ENCODE results near the gene ERVW-1.
"Not testable (repeated sequence)": the region's sequence is repeated elsewhere in the genome, so short reads cannot be mapped to it uniquely, and the experiment has no call there.

ERVW-1 gene, protein sequence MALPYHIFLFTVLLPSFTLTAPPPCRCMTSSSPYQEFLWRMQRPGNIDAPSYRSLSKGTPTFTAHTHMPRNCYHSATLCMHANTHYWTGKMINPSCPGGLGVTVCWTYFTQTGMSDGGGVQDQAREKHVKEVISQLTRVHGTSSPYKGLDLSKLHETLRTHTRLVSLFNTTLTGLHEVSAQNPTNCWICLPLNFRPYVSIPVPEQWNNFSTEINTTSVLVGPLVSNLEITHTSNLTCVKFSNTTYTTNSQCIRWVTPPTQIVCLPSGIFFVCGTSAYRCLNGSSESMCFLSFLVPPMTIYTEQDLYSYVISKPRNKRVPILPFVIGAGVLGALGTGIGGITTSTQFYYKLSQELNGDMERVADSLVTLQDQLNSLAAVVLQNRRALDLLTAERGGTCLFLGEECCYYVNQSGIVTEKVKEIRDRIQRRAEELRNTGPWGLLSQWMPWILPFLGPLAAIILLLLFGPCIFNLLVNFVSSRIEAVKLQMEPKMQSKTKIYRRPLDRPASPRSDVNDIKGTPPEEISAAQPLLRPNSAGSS

DNA sequence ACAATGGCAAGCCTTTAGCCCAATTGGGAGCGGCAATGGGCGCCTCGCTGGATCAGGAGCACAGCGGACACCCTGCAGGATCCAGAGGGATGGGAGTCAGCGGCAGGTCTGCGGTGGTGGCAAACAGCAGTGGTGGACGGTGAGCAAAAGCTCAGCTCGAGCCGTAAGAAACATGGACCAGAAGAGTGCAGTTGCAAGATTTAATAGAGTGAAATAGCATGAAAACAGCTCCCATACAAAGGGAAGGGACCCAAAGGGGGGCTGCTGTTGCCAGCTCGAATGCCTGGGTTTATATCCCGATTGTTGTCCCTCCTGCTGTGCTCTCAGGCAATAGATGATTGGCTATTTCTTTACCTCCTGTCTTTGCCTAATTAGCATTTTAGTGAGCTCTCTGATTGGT lies at the start of gene ERVW-1:
ERVW-1 (minus strand) TSS at position 266 of the 400 bp plus-strand sequence. CDS start 7,565 bp downstream, outside the sequence.
- not testable (repeated sequence) for DNase-seq (ENCODE audit: low spot score)

DNA sequence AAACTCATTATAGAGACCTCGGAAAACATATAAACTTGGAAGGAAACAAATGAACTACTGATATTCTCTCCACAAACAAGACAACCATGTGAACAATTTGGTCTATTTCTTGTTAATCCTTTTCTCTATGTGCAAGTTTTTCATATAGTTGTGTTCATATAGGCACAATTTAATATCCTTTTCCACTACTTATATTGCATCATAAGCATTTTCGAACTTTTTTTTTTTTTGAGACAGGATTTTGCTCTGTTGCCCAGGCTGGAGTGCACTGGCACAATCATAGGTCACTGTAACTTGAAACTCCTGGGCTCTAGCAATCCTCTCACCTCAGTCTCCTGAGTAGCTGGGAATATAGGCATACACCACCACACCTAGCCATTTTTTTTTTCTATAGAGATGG lies 45.4 kb upstream of the ERVW-1 start:
- DNase-seq (ENCODE audit: low spot score): no peak

DNA sequence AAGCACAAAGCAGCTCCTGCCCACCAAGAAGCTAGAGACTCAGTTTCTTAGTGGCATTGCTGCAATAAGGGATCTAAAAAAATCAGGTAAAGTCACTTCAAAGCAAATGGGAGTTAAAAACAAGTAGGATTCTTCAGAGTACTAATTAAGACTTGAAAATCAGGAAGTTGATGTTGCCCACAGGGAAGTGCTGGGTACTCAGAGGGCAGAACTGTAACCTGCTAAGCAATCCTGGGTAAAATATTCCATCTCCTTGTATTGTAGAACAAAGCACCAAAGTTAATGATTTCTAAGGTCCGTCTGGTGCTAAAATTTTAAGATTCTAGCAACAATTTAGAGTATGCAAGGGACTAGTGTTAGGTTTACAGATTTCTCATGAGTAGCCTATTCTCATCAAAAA lies 42.3 kb upstream of the ERVW-1 start:
- DNase-seq (ENCODE audit: low spot score): no peak

DNA sequence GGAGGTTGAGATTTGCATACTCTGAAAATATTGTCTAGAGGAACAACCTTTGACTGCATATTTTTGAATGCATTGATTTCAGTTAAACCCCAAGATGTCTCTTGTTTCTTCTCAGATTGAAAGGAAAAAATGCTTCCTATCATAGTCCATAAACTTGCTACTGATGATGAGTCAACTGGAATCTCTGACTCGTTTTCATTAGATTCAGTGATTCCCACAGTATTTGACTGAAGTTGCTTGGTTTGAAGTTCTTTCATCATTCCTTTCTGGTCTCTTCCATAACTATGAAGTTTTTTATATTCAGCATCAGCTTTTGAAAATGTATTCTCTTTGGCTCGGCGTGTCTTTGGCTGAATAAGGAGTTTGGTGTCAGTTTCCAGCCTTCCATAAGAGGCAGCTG lies 39.9 kb upstream of the ERVW-1 start:
- no peak for DNase-seq (ENCODE audit: low spot score)

DNA sequence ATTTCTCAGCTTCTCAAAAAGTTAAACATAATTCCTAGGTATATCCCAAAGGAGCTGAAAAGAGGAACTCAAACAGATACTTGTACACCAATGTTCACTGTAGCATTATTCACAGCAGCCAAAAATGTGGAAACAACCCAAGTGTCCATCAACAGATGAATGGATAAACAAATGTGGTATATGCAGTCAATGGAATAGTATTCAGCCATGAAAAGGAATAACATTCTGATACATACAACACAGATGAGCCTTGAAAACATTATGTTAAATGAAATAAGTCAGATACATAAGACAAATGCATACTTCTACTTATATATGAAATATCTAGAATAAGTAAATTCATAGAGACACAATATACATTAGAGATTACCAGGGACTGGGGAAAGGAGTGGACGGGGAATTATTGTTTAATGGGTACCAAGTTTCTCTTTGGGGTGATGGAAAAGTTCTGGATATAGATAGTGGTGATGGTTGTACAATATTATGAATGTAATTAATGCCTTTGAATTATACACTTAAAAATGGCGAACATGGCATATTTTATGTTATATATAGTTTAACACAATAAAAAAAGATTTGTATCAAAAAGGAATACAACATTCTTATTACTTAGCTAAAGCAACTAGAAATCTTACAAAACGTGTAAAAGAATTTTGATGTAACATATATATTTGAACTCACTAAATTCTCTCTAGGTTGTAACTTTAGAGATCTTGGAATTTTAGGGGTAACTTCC lies 35.6 kb upstream of the ERVW-1 start:
- no peak for DNase-seq (ENCODE audit: low spot score)

GRCh38 chr7:92508946-92509345 lies 31.2 kb upstream of the ERVW-1 start:
- DNase-seq (ENCODE audit: low spot score): no peak

DNA sequence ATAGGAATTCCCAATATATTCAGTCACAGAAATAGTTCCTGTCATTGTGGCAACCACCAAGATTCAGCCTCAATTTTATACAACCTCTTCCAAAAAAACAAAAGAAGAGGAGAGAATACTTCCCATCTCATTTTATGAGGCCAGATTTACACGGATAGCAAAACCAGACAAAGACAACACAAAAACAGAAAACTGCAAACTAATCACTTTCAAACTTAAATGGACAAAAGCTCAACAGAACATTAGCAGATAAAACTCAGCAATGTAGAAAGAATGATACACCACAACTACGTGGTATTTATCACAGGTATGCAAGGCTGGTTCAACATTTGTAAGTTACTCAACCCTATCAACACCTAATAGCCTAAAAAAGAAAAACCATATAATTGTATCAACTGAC lies 28.6 kb upstream of the ERVW-1 start:
- no peak for DNase-seq (ENCODE audit: low spot score)

DNA sequence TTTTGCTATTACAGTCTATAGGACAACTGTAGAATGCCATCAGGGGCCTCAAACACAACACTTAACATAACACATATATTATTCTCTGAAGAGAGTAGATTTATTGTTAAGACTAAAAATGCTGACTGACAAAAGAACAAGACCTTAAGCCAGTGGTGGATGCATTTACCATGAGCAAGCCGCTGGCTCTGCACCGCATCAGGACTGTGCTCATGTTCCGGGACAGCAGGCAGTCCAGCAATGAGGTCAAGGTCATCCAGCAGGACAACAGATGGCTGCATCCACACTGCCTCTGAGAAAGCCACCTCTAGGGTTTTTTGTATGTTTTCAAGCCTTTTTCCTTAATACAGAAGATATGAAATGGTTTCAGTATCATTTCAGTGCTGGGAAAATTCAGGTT lies 26.8 kb upstream of the ERVW-1 start:
- no peak for DNase-seq (ENCODE audit: low spot score)

GRCh38 chr7:92503767-92504166 lies 26.0 kb upstream of the ERVW-1 start:
- no peak for DNase-seq (ENCODE audit: low spot score)

- no peak for DNase-seq (ENCODE audit: low spot score)
Observed at GRCh38 chr7:92498557-92498956, 20.8 kb upstream of the ERVW-1 start.

GRCh38 chr7:92496876-92497275 lies 19.1 kb upstream of the ERVW-1 start:
- no peak for DNase-seq (ENCODE audit: low spot score)

DNA sequence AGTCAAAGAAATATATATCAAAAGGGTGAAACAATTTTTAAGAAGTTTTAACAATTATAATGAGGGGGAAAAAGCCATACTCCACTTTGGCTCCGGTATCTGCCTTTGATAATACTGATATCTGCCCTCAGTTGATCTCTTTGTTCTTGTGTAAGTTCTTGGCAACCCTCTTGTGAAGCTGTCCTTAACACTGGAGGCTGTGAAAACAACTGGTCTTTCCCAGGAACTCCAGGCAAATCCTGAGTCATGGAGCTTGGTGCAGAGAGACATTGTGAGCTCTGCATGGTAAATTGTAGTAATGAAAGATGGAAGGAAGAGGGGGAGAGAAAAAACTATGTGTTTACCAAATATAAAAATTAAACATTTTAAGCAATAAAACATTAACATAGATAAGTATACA lies 11.9 kb upstream of the ERVW-1 start:
- DNase-seq (ENCODE audit: low spot score): peak; percentile 29

- DNase-seq (ENCODE audit: low spot score): no peak
Observed at GRCh38 chr7:92487804-92488203, 10.1 kb upstream of the ERVW-1 start.

DNA sequence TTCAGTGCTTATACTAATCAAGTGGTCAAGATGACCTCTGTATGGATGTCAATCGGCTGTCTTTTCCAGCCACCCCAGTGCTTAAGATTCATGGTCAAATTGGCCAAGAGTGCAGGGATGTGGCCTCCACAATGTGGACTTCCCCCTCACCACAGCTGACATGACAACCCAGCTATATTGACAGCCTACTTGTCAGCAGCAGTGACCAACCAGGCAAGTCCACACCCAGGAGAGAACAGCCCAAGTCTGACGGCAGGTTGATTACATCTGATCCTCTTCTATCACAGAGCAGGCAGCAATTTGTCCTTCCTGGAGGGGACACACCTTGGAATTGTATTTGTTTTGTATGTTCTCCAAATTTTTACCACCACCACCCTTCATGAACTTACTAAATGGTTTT lies 8.2 kb upstream of the ERVW-1 start:
- no peak for DNase-seq (ENCODE audit: low spot score)

DNA sequence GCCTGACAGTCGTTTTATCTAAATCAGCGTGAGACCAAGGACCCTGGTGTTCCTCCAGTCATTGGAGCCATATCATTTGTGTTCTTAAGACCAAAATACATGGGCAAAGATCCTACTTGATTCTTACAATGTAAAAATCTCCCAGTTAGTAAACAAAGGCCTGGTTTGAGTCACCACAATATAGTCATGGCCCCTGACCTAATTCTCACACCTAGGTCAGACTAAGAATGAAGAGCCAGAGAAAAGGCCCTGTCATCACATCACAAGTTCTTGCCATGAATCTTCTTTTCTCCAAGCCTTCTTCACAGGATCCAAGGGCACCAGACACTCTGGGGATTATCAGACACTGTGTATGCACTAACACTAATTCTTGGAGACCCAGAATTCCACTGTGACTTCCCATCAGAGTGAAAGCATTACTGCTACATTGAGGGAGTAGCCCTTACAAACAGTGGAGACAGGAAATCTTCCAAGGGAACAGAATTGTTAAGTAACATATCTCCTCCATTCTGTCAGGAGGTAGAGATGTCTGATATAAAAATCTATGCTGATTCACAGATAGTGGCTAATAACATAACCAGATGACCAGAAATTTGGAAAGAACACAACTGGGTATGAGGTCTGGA lies 7.6 kb upstream of the ERVW-1 start:
- DNase-seq (ENCODE audit: low spot score): no peak

- DNase-seq (ENCODE audit: low spot score): not testable (repeated sequence)
Observed at GRCh38 chr7:92484226-92484625, 6.5 kb upstream of the ERVW-1 start.

GRCh38 chr7:92483624-92484023 lies 5.9 kb upstream of the ERVW-1 start:
- DNase-seq (ENCODE audit: low spot score): not testable (repeated sequence)

DNA sequence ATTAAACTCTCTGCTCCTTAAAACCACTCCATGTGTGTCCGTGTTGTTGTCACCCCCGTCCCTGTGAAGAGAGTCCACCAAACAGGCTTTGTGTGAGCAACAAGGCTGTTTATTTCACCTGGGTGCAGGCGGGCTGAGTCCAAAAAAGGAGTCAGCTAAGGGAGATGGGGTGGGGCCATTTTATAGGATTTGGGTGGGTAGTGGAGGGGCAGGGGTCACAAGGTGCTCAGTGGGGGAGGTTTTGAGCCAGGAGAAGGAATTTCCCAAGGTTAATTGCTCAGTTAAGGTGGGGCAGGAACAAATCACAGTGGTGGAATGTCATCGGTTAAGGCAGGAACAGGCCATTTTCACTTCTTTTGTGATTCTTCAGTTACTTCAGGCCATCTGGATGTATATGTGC lies 1.4 kb upstream of the ERVW-1 start:
- DNase-seq (ENCODE audit: low spot score): not testable (repeated sequence)

DNA sequence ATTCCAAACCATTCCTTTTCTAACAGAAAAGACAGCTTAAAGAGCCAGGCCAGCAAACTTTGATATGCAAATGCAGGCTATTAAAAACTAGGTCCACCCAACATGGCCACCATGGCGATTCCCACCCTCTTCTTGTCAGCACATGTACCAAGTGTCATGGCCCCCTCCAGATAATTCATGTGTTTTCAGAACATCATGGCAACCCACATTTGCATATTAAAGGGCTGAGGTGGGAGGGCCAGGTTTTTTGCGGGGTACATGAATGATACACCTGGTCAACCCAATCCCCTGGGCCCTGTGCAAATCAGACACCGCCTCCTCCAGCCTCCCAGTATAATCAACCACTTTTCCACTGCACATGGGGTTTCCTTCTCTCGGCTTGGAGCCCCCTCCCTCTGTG lies 965 bp upstream of the ERVW-1 start:
- DNase-seq (ENCODE audit: low spot score): no peak

- no peak for DNase-seq (ENCODE audit: low spot score)
Observed at GRCh38 chr7:92478095-92478494, 349 bp upstream of the ERVW-1 start.

DNA sequence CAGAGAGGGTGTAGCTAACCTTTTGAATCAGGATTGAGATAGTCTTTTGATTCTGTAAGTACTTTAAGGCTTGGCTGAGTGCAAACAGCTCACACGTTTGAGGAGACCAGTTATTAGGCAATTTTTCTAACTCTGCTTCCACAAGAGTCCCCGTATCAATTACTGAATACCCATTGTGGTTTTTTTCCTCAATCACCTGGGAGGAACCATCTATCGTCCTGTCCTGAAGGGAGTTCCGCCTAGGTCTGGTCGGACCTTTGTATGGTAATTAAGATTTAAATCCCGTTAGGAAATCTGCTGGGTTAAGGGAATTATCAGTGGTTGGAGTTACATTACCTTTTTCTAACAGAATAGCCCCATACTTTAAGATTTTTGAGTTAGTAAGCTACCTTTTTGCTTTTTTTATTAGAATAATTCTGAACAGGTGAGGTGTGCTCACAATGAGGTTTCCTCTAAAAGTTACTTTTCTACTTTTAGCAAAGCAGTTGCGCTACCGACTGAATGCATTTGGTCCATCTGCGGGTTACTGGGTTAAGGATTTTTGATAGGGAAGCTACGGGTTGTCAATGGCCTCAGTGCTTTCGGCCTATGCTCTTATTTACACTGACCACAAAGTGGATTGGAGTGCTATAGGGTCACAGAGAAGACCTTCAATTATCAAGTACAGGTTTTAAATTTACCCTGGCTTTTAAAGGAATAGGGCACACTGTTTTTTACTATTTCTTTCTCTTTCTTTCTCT lies 1.7 kb downstream of the ERVW-1 start:
- not testable (repeated sequence) for DNase-seq (ENCODE audit: low spot score)

- not testable (repeated sequence) for DNase-seq (ENCODE audit: low spot score)
Observed at GRCh38 chr7:92475261-92475770, 2.4 kb downstream of the ERVW-1 start.
